ENCODE data around the gene DIDO1. TPM values are rescaled to one million over a fixed set of nuclear protein-coding genes. Genes with fewer than 3 reads are reported as not detected.

DIDO1 gene
- total and polyA plus RNA-seq, 2 of the 13 experiments (the other 11 are each of a cell fraction or from before 2014, with no cell fraction given): 75.0 to 75.1 TPM

DNA sequence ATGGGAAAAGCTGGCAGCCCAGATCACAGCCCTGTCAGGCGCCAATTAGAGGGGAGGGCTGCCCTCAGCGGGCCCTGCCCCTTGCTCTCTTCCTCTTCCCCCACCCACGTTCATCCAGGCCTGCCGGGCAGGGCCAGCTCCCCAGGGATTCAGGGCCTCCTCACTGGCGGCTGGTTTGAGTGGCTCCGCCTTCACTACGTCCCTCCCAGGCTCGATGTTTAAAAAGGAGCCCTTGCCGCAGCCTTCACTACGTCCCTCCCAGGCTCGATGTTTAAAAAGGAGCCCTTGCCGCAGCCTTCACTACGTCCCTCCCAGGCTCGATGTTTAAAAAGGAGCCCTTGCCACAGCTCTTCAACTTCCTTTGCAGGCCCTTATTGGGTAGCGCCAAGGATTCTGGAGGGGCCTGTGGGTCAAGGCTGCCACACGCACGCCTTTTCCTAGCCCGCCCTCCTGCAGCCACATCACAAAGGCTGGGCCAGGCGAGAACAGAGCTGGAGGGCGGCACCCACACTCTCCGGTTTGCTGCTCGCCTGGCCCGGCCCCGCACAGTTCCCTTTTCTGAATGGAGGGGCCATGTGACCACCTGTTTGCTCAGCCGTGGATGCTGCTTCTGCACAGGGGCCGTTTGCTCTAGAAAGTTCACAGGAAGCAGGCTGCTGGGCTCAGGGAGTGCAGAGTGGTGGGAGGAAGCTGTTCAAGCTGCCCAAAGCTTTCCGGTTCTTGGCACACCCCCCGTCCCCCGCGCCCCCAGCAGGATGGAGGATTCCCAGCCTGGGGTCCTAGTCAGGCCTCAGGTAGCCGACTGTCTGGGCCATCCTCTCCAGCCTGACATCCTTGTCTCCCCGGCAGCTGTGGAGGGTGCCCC is 27.8 kb upstream of the DIDO1 start (continued):
- TF ChIP-seq, protein P1, sequence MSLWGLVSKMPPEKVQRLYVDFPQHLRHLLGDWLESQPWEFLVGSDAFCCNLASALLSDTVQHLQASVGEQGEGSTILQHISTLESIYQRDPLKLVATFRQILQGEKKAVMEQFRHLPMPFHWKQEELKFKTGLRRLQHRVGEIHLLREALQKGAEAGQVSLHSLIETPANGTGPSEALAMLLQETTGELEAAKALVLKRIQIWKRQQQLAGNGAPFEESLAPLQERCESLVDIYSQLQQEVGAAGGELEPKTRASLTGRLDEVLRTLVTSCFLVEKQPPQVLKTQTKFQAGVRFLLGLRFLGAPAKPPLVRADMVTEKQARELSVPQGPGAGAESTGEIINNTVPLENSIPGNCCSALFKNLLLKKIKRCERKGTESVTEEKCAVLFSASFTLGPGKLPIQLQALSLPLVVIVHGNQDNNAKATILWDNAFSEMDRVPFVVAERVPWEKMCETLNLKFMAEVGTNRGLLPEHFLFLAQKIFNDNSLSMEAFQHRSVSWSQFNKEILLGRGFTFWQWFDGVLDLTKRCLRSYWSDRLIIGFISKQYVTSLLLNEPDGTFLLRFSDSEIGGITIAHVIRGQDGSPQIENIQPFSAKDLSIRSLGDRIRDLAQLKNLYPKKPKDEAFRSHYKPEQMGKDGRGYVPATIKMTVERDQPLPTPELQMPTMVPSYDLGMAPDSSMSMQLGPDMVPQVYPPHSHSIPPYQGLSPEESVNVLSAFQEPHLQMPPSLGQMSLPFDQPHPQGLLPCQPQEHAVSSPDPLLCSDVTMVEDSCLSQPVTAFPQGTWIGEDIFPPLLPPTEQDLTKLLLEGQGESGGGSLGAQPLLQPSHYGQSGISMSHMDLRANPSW (CRISPR knock-in tag; IDR thresholded peaks at IDR 0.05; ENCODE audit: borderline replicate concordance): peak; percentile 89
- no peak; the same call in 1 of the 2 replicates for TF ChIP-seq CBX2 (IDR thresholded peaks at IDR 0.05; ENCODE audit: low read depth, low read length)
- peak; percentile 99; the same call in 1 of the 2 replicates for TF ChIP-seq CBX2 (CRISPR knock-in tag; IDR thresholded peaks at IDR 0.05; ENCODE audit: low read depth)
- peak; percentile 99 for TF ChIP-seq BCL3 (CRISPR knock-in tag; IDR thresholded peaks at IDR 0.05)
- peak; percentile 99 for TF ChIP-seq ZNF510 (CRISPR knock-in tag; IDR thresholded peaks at IDR 0.05; ENCODE audit: low read depth)
- peak; percentile 86 for TF ChIP-seq ZFY (CRISPR knock-in tag; IDR thresholded peaks at IDR 0.05)
- peak; percentile 100 for TF ChIP-seq ZNF687 (CRISPR knock-in tag; IDR thresholded peaks at IDR 0.05)
- TF ChIP-seq, protein P2, sequence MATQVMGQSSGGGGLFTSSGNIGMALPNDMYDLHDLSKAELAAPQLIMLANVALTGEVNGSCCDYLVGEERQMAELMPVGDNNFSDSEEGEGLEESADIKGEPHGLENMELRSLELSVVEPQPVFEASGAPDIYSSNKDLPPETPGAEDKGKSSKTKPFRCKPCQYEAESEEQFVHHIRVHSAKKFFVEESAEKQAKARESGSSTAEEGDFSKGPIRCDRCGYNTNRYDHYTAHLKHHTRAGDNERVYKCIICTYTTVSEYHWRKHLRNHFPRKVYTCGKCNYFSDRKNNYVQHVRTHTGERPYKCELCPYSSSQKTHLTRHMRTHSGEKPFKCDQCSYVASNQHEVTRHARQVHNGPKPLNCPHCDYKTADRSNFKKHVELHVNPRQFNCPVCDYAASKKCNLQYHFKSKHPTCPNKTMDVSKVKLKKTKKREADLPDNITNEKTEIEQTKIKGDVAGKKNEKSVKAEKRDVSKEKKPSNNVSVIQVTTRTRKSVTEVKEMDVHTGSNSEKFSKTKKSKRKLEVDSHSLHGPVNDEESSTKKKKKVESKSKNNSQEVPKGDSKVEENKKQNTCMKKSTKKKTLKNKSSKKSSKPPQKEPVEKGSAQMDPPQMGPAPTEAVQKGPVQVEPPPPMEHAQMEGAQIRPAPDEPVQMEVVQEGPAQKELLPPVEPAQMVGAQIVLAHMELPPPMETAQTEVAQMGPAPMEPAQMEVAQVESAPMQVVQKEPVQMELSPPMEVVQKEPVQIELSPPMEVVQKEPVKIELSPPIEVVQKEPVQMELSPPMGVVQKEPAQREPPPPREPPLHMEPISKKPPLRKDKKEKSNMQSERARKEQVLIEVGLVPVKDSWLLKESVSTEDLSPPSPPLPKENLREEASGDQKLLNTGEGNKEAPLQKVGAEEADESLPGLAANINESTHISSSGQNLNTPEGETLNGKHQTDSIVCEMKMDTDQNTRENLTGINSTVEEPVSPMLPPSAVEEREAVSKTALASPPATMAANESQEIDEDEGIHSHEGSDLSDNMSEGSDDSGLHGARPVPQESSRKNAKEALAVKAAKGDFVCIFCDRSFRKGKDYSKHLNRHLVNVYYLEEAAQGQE (IDR thresholded peaks at IDR 0.05; ENCODE audit: borderline replicate concordance in 1 of 2, low read depth in 1 of 2, low read length in 2 of 2): peak in 1 of 2 experiments; percentile 73; a peak in 1 of 4 replicates
- peak; percentile 96 for TF ChIP-seq ZXDC (CRISPR knock-in tag; IDR thresholded peaks at IDR 0.05)
- peak; percentile 98 for TF ChIP-seq ZNF230 (CRISPR knock-in tag; IDR thresholded peaks at IDR 0.05)

All from HepG2 (cell line).